HEK293 (cell line): ENCODE measurements around the gene FBXO9.

Source experiments
- MZF1 ChIP-seq: fragments of 450-650 bp; formaldehyde crosslinking; IDR thresholded peaks from 2 replicates; pipeline ENCODE4 v1.5.1; 2017; ENCODE audit warnings: missing biosample characterization, missing genetic modification characterization, borderline replicate concordance
- OSR2 ChIP-seq: fragments of 450-650 bp; formaldehyde crosslinking; IDR thresholded peaks from 2 replicates; pipeline ENCODE4 v1.5.1; 2016; ENCODE audit warnings: missing biosample characterization, missing genetic modification characterization
- SCRT1 ChIP-seq: fragments of 450-650 bp; formaldehyde crosslinking; IDR thresholded peaks from 2 replicates; pipeline ENCODE4 v1.5.1; 2016; ENCODE audit warnings: missing biosample characterization, missing genetic modification characterization, borderline replicate concordance
- SP7 ChIP-seq: fragments of 450-650 bp; formaldehyde crosslinking; IDR thresholded peaks from 2 replicates; pipeline ENCODE4 v1.5.1; 2016; ENCODE audit warnings: missing biosample characterization, missing genetic modification characterization
- YY1 ChIP-seq: fragments of 450-650 bp; formaldehyde crosslinking; IDR thresholded peaks from 2 replicates; pipeline ENCODE4 v1.5.1; 2018; ENCODE audit warnings: missing biosample characterization, missing genetic modification characterization
- ZBTB44 ChIP-seq: fragments of 450-650 bp; IDR thresholded peaks from 2 replicates; pipeline ENCODE4 v1.5.1; 2018; ENCODE audit warnings: missing biosample characterization, mild to moderate bottlenecking, missing genetic modification characterization
- ZBTB48 ChIP-seq: fragments of 450-650 bp; formaldehyde crosslinking; IDR thresholded peaks from 2 replicates; pipeline ENCODE4 v1.5.1; 2016; ENCODE audit warnings: missing biosample characterization, missing genetic modification characterization
- ZBTB8A ChIP-seq: fragments of 450-650 bp; formaldehyde crosslinking; IDR thresholded peaks from 2 replicates; pipeline ENCODE4 v1.5.1; 2016; ENCODE audit warnings: missing biosample characterization, missing genetic modification characterization
- ZFHX2 ChIP-seq: fragments of 450-650 bp; formaldehyde crosslinking; conservative IDR thresholded peaks from 2 replicates; pipeline ENCODE4 v1.5.1; 2016; ENCODE audit warnings: missing biosample characterization, missing genetic modification characterization
- ZNF169 ChIP-seq: fragments of 450-650 bp; formaldehyde crosslinking; IDR thresholded peaks from 2 replicates; pipeline ENCODE4 v1.5.1; 2016; ENCODE audit warnings: missing biosample characterization, missing genetic modification characterization
- ZNF174 ChIP-seq: fragments of 450-650 bp; formaldehyde crosslinking; IDR thresholded peaks from 2 replicates; pipeline ENCODE4 v1.5.0; 2017; ENCODE audit warnings: missing biosample characterization, mild to moderate bottlenecking, missing genetic modification characterization
- ZNF19 ChIP-seq: fragments of 450-650 bp; formaldehyde crosslinking; IDR thresholded peaks from 2 replicates; pipeline ENCODE4; 2016; ENCODE audit warnings: missing biosample characterization, missing genetic modification characterization, low read depth
- ZNF2 ChIP-seq: fragments of 450-650 bp; formaldehyde crosslinking; IDR thresholded peaks from 2 replicates; pipeline ENCODE4 v1.5.1; 2016; ENCODE audit warnings: missing biosample characterization, missing genetic modification characterization
- ZNF214 ChIP-seq: fragments of 450-650 bp; formaldehyde crosslinking; IDR thresholded peaks from 2 replicates; pipeline ENCODE4 v1.5.1; 2017; ENCODE audit warnings: missing biosample characterization, mild to moderate bottlenecking, missing genetic modification characterization, borderline replicate concordance
- ZNF398 ChIP-seq: fragments of 450-650 bp; formaldehyde crosslinking; IDR thresholded peaks from 2 replicates; pipeline ENCODE4 v1.5.1; 2017; ENCODE audit warnings: missing biosample characterization, missing genetic modification characterization
- ZNF423 ChIP-seq: fragments of 450-650 bp; formaldehyde crosslinking; IDR thresholded peaks from 2 replicates; pipeline ENCODE4 v1.5.1; 2016; ENCODE audit warnings: missing biosample characterization, missing genetic modification characterization
- ZNF433 ChIP-seq: fragments of 450-650 bp; formaldehyde crosslinking; IDR thresholded peaks from 2 replicates; pipeline ENCODE4 v1.5.1; 2016; ENCODE audit warnings: missing biosample characterization, missing genetic modification characterization, low read depth
- ZNF488 ChIP-seq: fragments of 450-650 bp; formaldehyde crosslinking; IDR thresholded peaks from 2 replicates; pipeline ENCODE4 v1.5.1; 2016; ENCODE audit warnings: missing biosample characterization, missing genetic modification characterization
- ZNF623 ChIP-seq: fragments of 450-650 bp; formaldehyde crosslinking; IDR thresholded peaks from 2 replicates; pipeline ENCODE4 v1.5.1; 2016; ENCODE audit warnings: missing biosample characterization, missing genetic modification characterization
- ZNF658 ChIP-seq: fragments of 450-650 bp; formaldehyde crosslinking; IDR thresholded peaks from 2 replicates; pipeline ENCODE4; 2016; ENCODE audit warnings: missing biosample characterization, missing genetic modification characterization
- TF ChIP-seq, protein P1 (sequence below): fragments of 450-650 bp; formaldehyde crosslinking; IDR thresholded peaks from 2 replicates; pipeline ENCODE4 v1.5.1; 2016; ENCODE audit warnings: missing biosample characterization, missing genetic modification characterization, borderline replicate concordance
- TF ChIP-seq, protein P2 (sequence below): fragments of 450-650 bp; formaldehyde crosslinking; optimal IDR thresholded peaks from 2 replicates; pipeline ENCODE3; 2016; ENCODE audit warnings: missing biosample characterization, mild to moderate bottlenecking, missing genetic modification characterization
- TF ChIP-seq, protein P3 (sequence below): fragments of 450-650 bp; formaldehyde crosslinking; IDR thresholded peaks from 2 replicates; pipeline ENCODE4 v1.5.1; 2016; ENCODE audit warnings: missing biosample characterization, missing genetic modification characterization

Gene FBXO9

DNA sequence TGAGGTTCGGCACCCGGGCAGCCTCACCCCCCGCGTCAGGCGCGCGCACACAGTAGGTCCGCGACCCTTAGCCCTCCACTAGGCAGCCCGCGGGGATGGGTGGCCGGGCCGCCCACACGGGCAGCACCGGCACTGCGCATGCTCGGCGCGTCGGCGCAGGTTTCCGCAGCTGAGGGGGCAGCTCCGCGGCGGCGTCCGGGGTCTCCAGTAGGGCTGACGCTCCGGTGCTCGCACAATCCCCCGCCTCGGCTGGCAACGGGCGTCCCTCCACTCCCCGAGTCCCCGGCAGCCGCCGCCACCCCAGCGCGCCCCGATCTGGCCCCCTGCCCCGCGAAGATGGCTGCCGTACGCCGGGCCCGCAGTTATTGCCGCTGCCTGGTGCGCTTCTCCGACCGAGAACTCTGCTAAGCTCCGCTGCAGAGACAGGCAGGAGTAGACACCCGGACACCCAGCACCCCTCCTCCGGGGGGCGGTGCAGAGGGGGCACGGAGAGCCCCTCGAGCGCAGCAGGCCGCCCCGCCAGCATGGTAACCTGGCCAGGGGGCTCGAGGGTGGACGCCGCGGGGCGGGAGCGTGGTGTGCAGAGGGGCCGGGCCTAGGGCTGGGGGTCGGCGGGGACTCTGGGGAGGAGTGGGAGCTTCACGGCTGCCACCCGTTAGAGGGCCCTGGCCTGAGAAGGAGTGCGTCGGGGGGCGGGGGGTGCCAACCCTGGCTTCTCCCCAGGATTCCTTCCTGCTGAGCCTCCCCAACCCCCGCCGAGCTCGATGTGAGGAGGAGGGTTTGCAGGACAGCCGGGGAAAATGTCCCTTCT lies at the start of gene FBXO9 (continued):
- TF ChIP-seq, protein P1, sequence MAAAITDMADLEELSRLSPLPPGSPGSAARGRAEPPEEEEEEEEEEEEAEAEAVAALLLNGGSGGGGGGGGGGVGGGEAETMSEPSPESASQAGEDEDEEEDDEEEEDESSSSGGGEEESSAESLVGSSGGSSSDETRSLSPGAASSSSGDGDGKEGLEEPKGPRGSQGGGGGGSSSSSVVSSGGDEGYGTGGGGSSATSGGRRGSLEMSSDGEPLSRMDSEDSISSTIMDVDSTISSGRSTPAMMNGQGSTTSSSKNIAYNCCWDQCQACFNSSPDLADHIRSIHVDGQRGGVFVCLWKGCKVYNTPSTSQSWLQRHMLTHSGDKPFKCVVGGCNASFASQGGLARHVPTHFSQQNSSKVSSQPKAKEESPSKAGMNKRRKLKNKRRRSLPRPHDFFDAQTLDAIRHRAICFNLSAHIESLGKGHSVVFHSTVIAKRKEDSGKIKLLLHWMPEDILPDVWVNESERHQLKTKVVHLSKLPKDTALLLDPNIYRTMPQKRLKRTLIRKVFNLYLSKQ (tag by site-specific recombination): no peak
- TF ChIP-seq MZF1 (tag by site-specific recombination): peak; percentile 90; the same call in 1 of the 2 replicates
- TF ChIP-seq ZNF214 (tag by site-specific recombination): no peak
- TF ChIP-seq SCRT1: no peak
- TF ChIP-seq ZNF423 (tag by site-specific recombination): 0 out of 2 replicates have a peak, but pooled peaks have one; percentile 52
- no peak for TF ChIP-seq ZNF19
- TF ChIP-seq, protein P2, sequence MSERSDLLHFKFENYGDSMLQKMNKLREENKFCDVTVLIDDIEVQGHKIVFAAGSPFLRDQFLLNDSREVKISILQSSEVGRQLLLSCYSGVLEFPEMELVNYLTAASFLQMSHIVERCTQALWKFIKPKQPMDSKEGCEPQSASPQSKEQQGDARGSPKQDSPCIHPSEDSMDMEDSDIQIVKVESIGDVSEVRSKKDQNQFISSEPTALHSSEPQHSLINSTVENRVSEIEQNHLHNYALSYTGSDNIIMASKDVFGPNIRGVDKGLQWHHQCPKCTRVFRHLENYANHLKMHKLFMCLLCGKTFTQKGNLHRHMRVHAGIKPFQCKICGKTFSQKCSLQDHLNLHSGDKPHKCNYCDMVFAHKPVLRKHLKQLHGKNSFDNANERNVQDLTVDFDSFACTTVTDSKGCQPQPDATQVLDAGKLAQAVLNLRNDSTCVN (tag by site-specific recombination): peak; percentile 88
- no peak for TF ChIP-seq ZNF658 (tag by site-specific recombination)
- TF ChIP-seq ZNF623 (tag by site-specific recombination): no peak
- TF ChIP-seq ZNF488 (tag by site-specific recombination): no peak
- TF ChIP-seq ZBTB8A (tag by site-specific recombination): peak; percentile 99
- 0 out of 2 replicates have a peak, but pooled peaks have one; percentile 17 for TF ChIP-seq ZBTB48 (tag by site-specific recombination)
- 0 out of 2 replicates have a peak, but pooled peaks have one; percentile 25 for TF ChIP-seq ZNF2 (tag by site-specific recombination)
- no peak for TF ChIP-seq ZBTB44 (tag by site-specific recombination)
- peak; percentile 71; the same call in 1 of the 2 replicates for TF ChIP-seq ZNF398 (tag by site-specific recombination)
- peak; percentile 63; the same call in 1 of the 2 replicates for TF ChIP-seq SP7
- no peak for TF ChIP-seq ZNF169
- TF ChIP-seq ZNF174 (tag by site-specific recombination): no peak
- TF ChIP-seq OSR2: no peak
- TF ChIP-seq ZNF433 (tag by site-specific recombination): no peak
- peak; percentile 81 for TF ChIP-seq YY1 (tag by site-specific recombination)
- TF ChIP-seq ZFHX2 (tag by site-specific recombination): peak; percentile 85
- TF ChIP-seq, protein P3, sequence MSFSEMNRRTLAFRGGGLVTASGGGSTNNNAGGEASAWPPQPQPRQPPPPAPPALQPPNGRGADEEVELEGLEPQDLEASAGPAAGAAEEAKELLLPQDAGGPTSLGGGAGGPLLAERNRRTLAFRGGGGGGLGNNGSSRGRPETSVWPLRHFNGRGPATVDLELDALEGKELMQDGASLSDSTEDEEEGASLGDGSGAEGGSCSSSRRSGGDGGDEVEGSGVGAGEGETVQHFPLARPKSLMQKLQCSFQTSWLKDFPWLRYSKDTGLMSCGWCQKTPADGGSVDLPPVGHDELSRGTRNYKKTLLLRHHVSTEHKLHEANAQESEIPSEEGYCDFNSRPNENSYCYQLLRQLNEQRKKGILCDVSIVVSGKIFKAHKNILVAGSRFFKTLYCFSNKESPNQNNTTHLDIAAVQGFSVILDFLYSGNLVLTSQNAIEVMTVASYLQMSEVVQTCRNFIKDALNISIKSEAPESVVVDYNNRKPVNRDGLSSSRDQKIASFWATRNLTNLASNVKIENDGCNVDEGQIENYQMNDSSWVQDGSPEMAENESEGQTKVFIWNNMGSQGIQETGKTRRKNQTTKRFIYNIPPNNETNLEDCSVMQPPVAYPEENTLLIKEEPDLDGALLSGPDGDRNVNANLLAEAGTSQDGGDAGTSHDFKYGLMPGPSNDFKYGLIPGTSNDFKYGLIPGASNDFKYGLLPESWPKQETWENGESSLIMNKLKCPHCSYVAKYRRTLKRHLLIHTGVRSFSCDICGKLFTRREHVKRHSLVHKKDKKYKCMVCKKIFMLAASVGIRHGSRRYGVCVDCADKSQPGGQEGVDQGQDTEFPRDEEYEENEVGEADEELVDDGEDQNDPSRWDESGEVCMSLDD: 0 out of 2 replicates have a peak, but pooled peaks have one; percentile 53
